ENCODE results near the gene USP38. TPM values are rescaled to one million over a fixed set of nuclear protein-coding genes. Genes with fewer than 3 reads are reported as not detected.

USP38 gene
- polyA plus RNA-seq, 1 of the 3 experiments (the other 2 are of a cell fraction), result 4.3 TPM

DNA sequence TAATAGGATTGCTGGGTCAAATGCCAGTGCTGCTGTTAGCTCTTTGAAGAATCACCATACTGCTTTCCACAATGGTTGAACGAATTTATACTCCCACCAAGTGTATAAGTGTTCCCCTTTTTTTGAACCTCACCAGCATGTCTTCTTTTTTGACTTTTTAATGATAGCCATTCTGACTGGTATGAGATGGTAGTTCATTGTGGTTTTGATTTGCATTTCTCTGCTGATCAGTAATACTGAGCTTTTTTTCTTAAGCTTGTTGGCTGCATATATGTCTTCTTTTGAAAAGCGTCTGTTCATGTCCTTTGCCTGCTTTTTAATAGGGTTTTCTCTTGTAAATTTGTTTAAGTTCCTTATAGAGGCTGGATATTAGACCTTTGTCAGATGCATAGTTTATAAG lies 14.8 kb downstream of the USP38 start:
- H4K20me1 ChIP-seq (ENCODE audit: insufficient read depth), result no peaks in the 10 kb centered on the region; the same call in 1 of the 2 replicates
- H3K4me2 ChIP-seq, result no peak overlapping the region
- no peaks in the 10 kb centered on the region for H3K9me3 ChIP-seq
- POLR2A ChIA-PET, result no interaction called here
- H3K36me3 ChIP-seq (replicated peaks in 1 of 2; ENCODE audit: control insufficient read depth in 1 of 2, insufficient read depth in 2 of 2, low read length in 1 of 2), result peaks cover 67 to 68% of the 10 kb centered on the region in 2 experiments
- no peaks in the 10 kb centered on the region for H3K9me2 ChIP-seq
- WGBS (ENCODE audit: low lambda C conversion rate), result 92% methylated on average over 2 of the region's 2 CpGs
- no peak for TF ChIP-seq RCOR1 (IDR thresholded peaks at IDR 0.05; ENCODE audit: low read length)
- TF ChIP-seq EZH2phosphoT487 (IDR thresholded peaks at IDR 0.05; ENCODE audit: borderline replicate concordance, low read depth), result no peak
- TF ChIP-seq RXRA (IDR thresholded peaks at IDR 0.05; ENCODE audit: borderline replicate concordance, low read depth), result no peak
- no peak for TF ChIP-seq RFX5 (IDR thresholded peaks at IDR 0.05; ENCODE audit: low read length)
- TF ChIP-seq MEF2A (IDR thresholded peaks at IDR 0.05; ENCODE audit: borderline replicate concordance, low read depth), result no peak
- no peak for TF ChIP-seq GATA2 (CRISPR knock-in tag; IDR thresholded peaks at IDR 0.05)
- TF ChIP-seq NRF1 (IDR thresholded peaks at IDR 0.05; ENCODE audit: low read depth, low read length), result no peak
- TF ChIP-seq FOXM1 (IDR thresholded peaks at IDR 0.05; ENCODE audit: low read depth), result no peak
- no peak for TF ChIP-seq YY1 (IDR thresholded peaks at IDR 0.05; ENCODE audit: low read depth)
- TF ChIP-seq CHD2 (IDR thresholded peaks at IDR 0.05; ENCODE audit: low read length, partially characterized antibody), result no peak
- no peak for TF ChIP-seq GABPA (IDR thresholded peaks at IDR 0.05; ENCODE audit: low read depth)
- TF ChIP-seq, protein P1, sequence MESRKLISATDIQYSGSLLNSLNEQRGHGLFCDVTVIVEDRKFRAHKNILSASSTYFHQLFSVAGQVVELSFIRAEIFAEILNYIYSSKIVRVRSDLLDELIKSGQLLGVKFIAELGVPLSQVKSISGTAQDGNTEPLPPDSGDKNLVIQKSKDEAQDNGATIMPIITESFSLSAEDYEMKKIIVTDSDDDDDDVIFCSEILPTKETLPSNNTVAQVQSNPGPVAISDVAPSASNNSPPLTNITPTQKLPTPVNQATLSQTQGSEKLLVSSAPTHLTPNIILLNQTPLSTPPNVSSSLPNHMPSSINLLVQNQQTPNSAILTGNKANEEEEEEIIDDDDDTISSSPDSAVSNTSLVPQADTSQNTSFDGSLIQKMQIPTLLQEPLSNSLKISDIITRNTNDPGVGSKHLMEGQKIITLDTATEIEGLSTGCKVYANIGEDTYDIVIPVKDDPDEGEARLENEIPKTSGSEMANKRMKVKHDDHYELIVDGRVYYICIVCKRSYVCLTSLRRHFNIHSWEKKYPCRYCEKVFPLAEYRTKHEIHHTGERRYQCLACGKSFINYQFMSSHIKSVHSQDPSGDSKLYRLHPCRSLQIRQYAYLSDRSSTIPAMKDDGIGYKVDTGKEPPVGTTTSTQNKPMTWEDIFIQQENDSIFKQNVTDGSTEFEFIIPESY (IDR thresholded peaks at IDR 0.05; ENCODE audit: borderline replicate concordance, low read depth), result no peak
- no peak for TF ChIP-seq TAF1 (IDR thresholded peaks at IDR 0.05; ENCODE audit: borderline replicate concordance, low read depth, low read length)
- no peak for TF ChIP-seq ELF1 (IDR thresholded peaks at IDR 0.05)
- no peak for TF ChIP-seq SIN3A (IDR thresholded peaks at IDR 0.05; ENCODE audit: borderline replicate concordance, low read depth, low read length)
- H2AFZ ChIP-seq (ENCODE audit: low read depth), result no peak overlapping the region
- no peak overlapping the region for H3K4me3 ChIP-seq (ENCODE audit: low read depth in 2 of 2, low read length in 1 of 2)
- no peak overlapping the region for H3K9ac ChIP-seq
- no peak overlapping the region for H3K27ac ChIP-seq (ENCODE audit: low read depth in 2 of 2, low read length in 1 of 2)
- peaks cover 16% of the 10 kb centered on the region; the same call in 1 of the 2 replicates for H3K79me2 ChIP-seq (ENCODE audit: insufficient read depth)
- H3K4me1 ChIP-seq (ENCODE audit: control insufficient read depth in 1 of 2, insufficient read depth in 2 of 2, low read depth in 1 of 2, low read length in 1 of 2), result no peaks in the 10 kb centered on the region; a peak in 1 of 4 replicates
- CTCF ChIA-PET, result interaction anchor here (1.3 kb wide), 1 partner anchor 284 kb away, joined by 3 read pairs; no protein-coding TSS in a partner anchor
- no peaks in the 10 kb centered on the region for H3F3A ChIP-seq (replicated peaks; ENCODE audit: insufficient read depth)
- H3K27me3 ChIP-seq (ENCODE audit: insufficient read depth), result no peaks in the 10 kb centered on the region
- DNase-seq, result no peak

DNA sequence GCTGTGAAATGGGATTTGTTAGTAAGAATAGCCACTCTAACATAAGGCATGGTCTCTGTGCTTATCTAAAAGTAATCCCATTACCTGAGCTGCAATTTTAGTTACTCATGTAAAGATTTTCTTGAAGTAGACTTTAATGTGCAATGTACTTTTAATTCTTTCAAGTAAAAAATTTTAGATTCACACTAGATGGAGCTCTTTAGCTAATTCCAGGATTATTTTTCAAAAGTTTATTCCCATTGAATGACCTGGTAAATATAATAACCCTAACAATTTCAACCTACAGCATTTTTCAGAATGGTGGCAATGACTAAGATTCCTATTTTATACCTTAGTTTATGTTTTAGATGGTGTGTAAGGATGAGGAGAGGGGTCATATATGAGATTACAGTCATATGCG lies 18.1 kb downstream of the USP38 start:
- 97% methylated on average over 1 of the region's 1 CpG for WGBS (ENCODE audit: low lambda C conversion rate)
- H3K4me2 ChIP-seq, result no peak overlapping the region
- TF ChIP-seq RXRA (IDR thresholded peaks at IDR 0.05; ENCODE audit: borderline replicate concordance, low read depth) (no peak), SMC3 (IDR thresholded peaks at IDR 0.05; ENCODE audit: low read depth, low read length) (peak; percentile 32), RAD21 (IDR thresholded peaks at IDR 0.05; ENCODE audit: low read length) (peak; percentile 56)
- TF ChIP-seq, protein P2, sequence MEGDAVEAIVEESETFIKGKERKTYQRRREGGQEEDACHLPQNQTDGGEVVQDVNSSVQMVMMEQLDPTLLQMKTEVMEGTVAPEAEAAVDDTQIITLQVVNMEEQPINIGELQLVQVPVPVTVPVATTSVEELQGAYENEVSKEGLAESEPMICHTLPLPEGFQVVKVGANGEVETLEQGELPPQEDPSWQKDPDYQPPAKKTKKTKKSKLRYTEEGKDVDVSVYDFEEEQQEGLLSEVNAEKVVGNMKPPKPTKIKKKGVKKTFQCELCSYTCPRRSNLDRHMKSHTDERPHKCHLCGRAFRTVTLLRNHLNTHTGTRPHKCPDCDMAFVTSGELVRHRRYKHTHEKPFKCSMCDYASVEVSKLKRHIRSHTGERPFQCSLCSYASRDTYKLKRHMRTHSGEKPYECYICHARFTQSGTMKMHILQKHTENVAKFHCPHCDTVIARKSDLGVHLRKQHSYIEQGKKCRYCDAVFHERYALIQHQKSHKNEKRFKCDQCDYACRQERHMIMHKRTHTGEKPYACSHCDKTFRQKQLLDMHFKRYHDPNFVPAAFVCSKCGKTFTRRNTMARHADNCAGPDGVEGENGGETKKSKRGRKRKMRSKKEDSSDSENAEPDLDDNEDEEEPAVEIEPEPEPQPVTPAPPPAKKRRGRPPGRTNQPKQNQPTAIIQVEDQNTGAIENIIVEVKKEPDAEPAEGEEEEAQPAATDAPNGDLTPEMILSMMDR (IDR thresholded peaks at IDR 0.05), result peak; percentile 63
- H3K9me3 ChIP-seq, result no peaks in the 10 kb centered on the region
- no peak overlapping the region for H3K27ac ChIP-seq (ENCODE audit: low read depth in 2 of 2, low read length in 1 of 2)
- no peak overlapping the region for H3K9ac ChIP-seq
- CTCF ChIA-PET, result interaction anchor here (0.7 to 2.6 kb wide), 10 partner anchors 10 to 285 kb away, joined by 3 to 9 read pairs (median 4); partner anchors contain the start of gene GAB1
- H2AFZ ChIP-seq (ENCODE audit: low read depth), result no peak overlapping the region
- POLR2A ChIA-PET, result no interaction called here
- peaks cover 58 to 61% of the 10 kb centered on the region in 2 experiments for H3K36me3 ChIP-seq (replicated peaks in 1 of 2; ENCODE audit: control insufficient read depth in 1 of 2, insufficient read depth in 2 of 2, low read length in 1 of 2)
- no peaks in the 10 kb centered on the region for H3K9me2 ChIP-seq
- no peaks in the 10 kb centered on the region for H3K27me3 ChIP-seq (ENCODE audit: insufficient read depth)
- no peak overlapping the region for H3K4me3 ChIP-seq (ENCODE audit: low read depth in 2 of 2, low read length in 1 of 2)
- no peaks in the 10 kb centered on the region for H3F3A ChIP-seq (replicated peaks; ENCODE audit: insufficient read depth)
- no peaks in the 10 kb centered on the region; the same call in 1 of the 2 replicates for H4K20me1 ChIP-seq (ENCODE audit: insufficient read depth)
- H3K4me1 ChIP-seq (ENCODE audit: control insufficient read depth in 1 of 2, insufficient read depth in 2 of 2, low read depth in 1 of 2, low read length in 1 of 2), result no peaks in the 10 kb centered on the region; a peak in 1 of 4 replicates
- no peak for DNase-seq
- peaks cover 2% of the 10 kb centered on the region; the same call in 1 of the 2 replicates for H3K79me2 ChIP-seq (ENCODE audit: insufficient read depth)

All from SK-N-SH (cell line).